Measurements from ENCODE around the gene PSMD13.
"Not testable (repeated sequence)": the region's sequence is repeated elsewhere in the genome, so short reads cannot be mapped to it uniquely, and the experiment has no call there.

The PSMD13 gene

DNA sequence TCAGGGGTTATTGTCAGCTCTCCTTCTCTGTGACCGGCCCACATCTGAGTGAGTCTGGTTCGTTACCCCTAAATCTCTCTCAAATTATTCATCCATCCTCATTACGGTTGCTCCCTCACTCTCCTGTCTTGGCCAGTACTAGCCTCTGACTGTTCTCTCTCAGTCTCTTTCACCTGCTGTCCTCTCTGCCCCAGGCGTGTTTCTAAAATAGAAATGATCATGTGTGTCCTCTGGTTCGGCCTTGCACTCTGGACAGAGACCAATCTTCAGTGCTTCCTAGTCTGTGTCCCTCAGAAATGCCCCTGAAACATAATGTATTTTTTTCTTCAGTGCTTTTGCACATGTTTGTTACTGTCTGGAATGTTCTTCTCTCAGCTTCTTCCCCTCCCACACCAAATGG, 4.9 kb downstream of the PSMD13 start:
- DNase-seq (ENCODE audit: low read depth in 2 of 2, low spot score in 1 of 2) = no peak

DNA sequence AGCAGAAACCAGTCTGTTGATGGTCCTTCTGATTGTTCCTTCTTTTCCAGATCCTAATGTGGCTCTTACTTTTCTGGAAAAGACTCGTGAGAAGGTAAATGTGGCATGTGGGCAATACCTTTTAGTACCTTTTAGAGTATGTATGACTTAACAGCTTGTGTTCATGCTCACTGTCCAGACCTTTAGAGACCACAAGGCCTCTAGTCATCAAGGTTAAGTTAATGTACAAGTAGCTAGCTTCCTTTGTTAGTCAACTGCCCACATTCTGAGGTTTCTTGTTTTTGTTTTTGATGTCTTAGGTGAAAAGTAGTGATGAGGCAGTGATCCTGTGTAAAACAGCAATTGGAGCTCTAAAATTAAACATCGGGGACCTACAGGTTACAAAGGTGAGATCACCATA, 7.6 kb downstream of the PSMD13 start:
- no peak for DNase-seq (ENCODE audit: low read depth in 2 of 2, low spot score in 1 of 2)

DNA sequence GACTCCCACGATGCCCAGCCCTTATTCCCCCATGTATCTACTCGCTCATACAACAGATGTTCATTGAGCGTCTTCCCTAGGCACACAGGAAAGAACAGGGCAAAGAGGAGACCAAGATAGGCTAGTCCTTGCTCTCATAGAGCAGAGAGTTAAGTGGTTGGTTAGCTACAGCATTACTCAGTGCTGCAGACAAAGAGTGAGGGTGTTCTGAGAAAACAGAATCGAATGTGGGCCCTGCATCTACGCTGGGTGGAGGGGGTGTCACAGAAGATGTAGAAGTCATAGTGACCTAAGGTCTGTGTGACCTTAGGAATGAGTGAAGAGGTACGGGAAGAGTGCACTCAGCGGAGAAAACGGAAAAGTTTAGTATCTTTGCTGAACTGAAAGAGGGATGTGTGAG, 12.3 kb downstream of the PSMD13 start:
- DNase-seq (ENCODE audit: low read depth in 2 of 2, low spot score in 1 of 2) = no peak

GRCh38 chr11:250274-250673, 13.5 kb downstream of the PSMD13 start:
- DNase-seq (ENCODE audit: low read depth in 2 of 2, low spot score in 1 of 2) = no peak

GRCh38 chr11:250740-251299, 14.0 kb downstream of the PSMD13 start:
- DNase-seq (ENCODE audit: low read depth in 2 of 2, low spot score in 1 of 2) = peak; percentile 64

- no peak for DNase-seq (ENCODE audit: low read depth in 2 of 2, low spot score in 1 of 2)
Measured at GRCh38 chr11:251550-251949, 14.8 kb downstream of the PSMD13 start.

- no peak for DNase-seq (ENCODE audit: low read depth in 2 of 2, low spot score in 1 of 2)
Measured at GRCh38 chr11:252666-253065, 15.9 kb downstream of the PSMD13 start.

DNA sequence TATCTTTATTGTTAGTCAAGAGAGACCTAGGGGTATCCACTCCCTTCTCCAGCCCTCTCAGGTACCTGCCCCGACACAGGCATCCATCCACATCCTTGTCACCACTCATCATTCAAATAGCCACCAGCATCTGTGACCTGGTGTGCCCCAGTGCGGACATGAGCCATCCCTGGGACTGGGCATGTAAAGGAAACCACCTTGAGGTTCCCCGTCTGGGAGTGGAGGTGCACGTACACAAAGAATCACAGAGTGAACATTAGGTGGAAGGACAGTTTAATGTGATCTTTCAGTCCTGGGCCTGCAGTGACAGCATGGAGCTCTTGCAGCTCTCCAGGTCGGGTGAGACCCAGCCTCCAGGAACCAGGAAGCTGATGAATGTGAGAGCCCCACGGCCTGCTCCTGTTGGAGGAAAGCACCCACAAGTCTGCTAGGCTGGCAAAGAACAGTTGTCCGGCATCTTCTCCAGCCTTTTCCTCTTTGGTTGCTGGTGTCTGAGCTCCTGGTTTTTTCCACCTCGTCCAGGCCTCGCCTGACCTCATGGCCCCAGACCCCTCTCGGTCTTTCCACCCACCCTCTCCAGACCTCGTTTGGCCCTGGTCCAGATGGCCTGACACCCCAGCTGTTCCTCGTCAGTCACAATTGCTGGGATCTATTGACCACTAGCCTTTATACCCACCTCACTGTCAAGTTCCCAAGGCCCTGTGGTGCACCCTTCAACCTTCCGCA, 16.5 kb downstream of the PSMD13 start:
- no peak for DNase-seq (ENCODE audit: low read depth in 2 of 2, low spot score in 1 of 2)

DNA sequence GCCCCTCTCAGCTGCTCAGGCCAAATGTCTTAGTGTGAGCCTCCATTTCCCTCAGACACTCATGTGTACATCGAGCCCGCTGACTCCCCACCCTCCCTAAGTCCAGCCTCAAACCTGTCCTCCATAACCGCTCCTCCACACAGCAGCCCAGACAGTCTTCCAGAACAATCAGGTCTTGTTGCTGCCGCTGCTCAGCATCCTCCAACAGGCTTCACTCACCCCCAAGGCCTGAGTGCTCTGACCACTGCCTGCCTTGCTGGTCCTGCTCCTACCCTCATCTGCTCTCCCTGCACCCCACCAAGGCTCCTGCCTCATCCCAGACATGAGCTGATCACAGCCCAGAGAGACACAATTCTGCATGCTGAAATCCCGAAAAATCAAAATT, 17.1 kb downstream of the PSMD13 start:
- no peak for DNase-seq (ENCODE audit: low read depth in 2 of 2, low spot score in 1 of 2)

- no peak for DNase-seq (ENCODE audit: low read depth in 2 of 2, low spot score in 1 of 2)
Measured at GRCh38 chr11:255176-255575, 18.4 kb downstream of the PSMD13 start.

DNA sequence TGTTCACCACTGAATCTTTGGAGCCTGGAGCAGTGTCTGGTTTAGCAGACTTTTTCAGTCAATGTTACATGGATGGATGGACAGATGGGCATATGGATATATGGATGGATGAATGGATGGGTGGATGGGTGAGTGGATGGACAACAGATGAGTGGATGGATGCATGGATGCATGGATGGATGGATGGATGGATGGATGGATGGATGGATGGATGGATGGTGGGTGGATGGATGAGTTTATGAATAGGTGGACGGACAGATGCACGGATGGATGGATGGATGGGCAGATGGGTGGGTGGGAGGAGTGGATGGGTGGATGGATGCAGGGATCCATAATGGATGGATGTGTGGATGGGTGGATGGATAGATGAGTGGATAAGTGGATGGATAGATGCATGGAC, 19.0 kb downstream of the PSMD13 start:
- DNase-seq (ENCODE audit: low read depth in 2 of 2, low spot score in 1 of 2) = no peak

DNA sequence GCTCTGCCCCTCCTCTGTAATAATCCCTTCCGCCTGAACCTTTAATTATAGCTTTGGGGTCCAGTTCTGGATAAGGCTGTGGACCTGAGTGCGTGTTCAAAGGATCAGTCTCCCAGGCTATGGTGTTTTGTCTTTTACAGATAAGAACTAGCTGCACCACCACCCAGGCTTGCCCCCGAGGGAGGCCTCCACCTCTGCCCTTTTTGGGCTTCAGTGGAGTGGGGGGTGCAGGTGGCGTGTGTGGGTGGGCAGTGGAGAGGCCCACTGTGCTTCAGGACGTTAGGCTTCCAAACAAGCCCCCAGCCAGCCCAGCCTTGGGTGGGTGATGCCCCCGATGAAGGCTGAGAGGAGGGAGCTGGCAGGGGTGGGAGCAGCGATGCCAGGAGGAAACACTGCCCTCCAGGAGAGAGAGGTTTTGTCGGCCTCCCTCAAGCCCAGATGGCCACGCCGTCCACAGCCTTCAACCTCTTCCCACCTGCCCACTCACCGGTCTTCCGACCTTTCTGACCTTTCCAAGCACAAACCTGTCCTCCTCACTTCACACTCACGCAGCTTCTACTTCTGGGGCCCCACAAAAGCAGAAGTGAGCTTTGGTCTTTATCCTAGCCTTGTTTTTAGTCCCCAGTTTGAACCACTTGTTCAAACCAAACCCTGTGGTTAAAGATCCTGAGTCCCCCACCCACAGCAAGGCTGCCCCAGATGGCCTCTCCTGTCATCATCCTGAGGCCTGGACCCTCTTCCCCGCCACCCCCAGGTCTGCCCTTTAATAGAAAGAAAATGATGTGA, 20.4 kb downstream of the PSMD13 start:
- DNase-seq (ENCODE audit: low read depth in 2 of 2, low spot score in 1 of 2) = no peak

GRCh38 chr11:257766-258493, 21.2 kb downstream of the PSMD13 start:
- no peak for DNase-seq (ENCODE audit: low read depth in 2 of 2, low spot score in 1 of 2)

DNA sequence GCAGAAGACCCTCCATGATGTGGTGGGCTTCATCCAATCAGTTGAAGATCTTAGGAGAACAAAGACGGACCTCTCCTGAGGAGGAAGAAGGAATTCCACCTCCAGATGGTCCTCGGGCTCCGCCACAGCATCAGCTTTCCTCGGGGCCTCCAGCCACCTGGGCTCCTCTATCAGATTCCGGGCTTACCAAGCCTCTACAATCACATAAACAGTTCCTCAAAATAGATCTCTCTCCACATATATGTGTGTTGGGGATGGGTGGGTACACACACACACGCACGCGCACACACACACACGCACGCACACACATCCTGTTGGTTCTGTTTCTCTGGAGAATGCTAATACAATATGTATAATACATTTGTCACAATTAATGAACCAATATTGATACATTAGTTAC, 22.6 kb downstream of the PSMD13 start:
- DNase-seq (ENCODE audit: low read depth in 2 of 2, low spot score in 1 of 2) = no peak

DNA sequence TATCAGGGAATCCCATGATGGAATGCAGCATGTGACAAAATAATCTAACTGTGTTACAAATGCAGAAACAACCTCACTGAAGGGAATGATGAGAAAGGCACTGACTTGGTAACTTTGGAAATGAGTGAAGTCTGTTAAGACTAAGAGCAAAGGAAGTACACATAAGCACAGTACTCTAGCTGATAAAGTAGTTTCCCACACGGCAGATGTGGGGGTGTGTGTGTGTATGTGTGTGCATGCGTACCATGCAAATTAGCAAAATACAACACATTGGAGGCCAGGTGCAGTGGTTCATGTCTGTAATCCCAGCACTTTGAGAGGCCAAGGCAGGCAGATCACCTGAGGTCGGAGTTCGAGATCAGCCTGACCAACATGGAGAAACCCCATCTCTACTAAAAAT, 24.8 kb downstream of the PSMD13 start:
- DNase-seq (ENCODE audit: low read depth in 2 of 2, low spot score in 1 of 2) = no peak

- DNase-seq (ENCODE audit: low read depth in 2 of 2, low spot score in 1 of 2) = no peak
Measured at GRCh38 chr11:266676-267439, 30.1 kb downstream of the PSMD13 start.

DNA sequence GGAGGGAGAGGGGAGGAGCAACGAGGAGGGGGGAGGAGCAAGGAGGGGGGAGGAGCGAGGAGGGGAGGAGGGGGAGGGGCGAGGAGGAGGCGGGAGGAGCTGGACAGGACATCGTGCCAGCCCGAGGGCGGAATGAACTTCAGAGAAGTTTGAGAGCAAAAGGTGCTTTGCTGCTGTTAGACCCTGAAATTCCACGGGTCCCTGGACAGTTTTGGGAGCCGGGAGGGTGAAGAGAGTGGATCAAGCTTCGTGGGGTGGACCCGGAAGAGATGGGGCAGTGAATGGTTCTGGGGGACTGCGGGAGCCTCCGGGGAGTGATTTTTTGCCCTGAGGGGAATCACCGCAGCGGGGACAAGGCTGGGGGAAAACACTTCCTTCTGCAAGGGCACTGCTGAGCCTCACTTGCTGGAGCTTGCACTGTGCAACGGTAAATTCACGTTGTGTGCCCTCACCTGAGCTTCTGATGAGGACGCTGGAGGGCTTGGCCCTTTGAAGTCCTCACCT, 30.8 kb downstream of the PSMD13 start:
- DNase-seq (ENCODE audit: low read depth in 2 of 2, low spot score in 1 of 2) = no peak

GRCh38 chr11:268716-269145, 32.0 kb downstream of the PSMD13 start:
- not testable (repeated sequence) for DNase-seq (ENCODE audit: low read depth in 2 of 2, low spot score in 1 of 2)

DNA sequence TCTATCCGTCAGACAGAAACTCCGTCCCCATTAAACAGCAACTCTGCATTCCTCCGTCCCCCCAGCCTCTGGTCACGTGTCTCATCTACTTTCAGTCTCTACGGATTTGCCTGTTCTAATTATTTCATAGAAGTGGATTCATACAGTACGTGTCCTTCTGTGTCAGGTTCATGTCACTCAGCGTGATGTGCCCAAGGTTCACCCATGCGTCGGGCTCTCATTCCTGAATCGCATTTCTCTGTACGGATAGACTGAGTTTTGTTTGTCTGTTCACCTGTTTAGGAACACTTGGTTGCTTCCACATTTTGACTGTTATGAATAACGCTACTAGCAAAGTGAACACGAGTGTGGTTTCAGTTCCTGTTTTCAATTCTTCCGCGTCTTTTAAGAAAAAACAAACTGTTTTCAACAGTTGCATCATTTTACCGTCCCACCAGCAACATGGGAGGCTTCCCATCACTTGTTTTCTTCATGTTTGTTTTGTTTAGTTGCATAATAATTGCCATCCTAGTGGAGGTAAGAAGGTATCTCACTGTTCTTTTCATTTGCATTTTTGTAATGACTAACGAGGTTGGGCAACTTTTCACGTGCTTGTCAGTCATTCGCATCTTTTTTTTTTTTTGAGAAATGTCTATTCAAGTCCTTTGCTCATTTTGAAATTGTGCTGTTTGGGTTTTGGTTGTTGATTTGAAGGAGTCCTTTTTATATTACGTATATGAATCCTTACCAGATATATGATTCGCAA, 32.5 kb downstream of the PSMD13 start:
- no peak for DNase-seq (ENCODE audit: low read depth in 2 of 2, low spot score in 1 of 2)

All from stimulated activated CD8-positive, alpha-beta memory T cell treated with anti-CD3 and anti-CD28 coated beads, Interleukin-4, amount 100 ng/mL, for 4 hours (primary cell).